PC-9 (cell line): ENCODE measurements around the gene SLC35E2B.

Source experiments
- EZH2 ChIP-seq: fragments of 200-600 bp; sonication (generic); IDR thresholded peaks from 2 replicates; pipeline ENCODE4 v1.8.0; 2017; ENCODE audit warnings: antibody characterized with exemption, low read depth
- TF ChIP-seq, protein P1 (sequence below): fragments of 200-600 bp; sonication (generic); conservative IDR thresholded peaks from 2 replicates; pipeline ENCODE4 v1.6.1; 2017; ENCODE audit warnings: mixed run types, antibody characterized with exemption, mild to moderate bottlenecking, moderate library complexity

GRCh38 chr1:1732381-1732780 is 39.8 kb upstream of the SLC35E2B start:
- TF ChIP-seq, protein P1, sequence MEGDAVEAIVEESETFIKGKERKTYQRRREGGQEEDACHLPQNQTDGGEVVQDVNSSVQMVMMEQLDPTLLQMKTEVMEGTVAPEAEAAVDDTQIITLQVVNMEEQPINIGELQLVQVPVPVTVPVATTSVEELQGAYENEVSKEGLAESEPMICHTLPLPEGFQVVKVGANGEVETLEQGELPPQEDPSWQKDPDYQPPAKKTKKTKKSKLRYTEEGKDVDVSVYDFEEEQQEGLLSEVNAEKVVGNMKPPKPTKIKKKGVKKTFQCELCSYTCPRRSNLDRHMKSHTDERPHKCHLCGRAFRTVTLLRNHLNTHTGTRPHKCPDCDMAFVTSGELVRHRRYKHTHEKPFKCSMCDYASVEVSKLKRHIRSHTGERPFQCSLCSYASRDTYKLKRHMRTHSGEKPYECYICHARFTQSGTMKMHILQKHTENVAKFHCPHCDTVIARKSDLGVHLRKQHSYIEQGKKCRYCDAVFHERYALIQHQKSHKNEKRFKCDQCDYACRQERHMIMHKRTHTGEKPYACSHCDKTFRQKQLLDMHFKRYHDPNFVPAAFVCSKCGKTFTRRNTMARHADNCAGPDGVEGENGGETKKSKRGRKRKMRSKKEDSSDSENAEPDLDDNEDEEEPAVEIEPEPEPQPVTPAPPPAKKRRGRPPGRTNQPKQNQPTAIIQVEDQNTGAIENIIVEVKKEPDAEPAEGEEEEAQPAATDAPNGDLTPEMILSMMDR: no peak
- no peak for TF ChIP-seq EZH2
